ENCODE data around the gene TMEM106B.
"Not testable (repeated sequence)": the region's sequence is repeated elsewhere in the genome, so short reads cannot be mapped to it uniquely, and the experiment has no call there.

TMEM106B gene

DNA sequence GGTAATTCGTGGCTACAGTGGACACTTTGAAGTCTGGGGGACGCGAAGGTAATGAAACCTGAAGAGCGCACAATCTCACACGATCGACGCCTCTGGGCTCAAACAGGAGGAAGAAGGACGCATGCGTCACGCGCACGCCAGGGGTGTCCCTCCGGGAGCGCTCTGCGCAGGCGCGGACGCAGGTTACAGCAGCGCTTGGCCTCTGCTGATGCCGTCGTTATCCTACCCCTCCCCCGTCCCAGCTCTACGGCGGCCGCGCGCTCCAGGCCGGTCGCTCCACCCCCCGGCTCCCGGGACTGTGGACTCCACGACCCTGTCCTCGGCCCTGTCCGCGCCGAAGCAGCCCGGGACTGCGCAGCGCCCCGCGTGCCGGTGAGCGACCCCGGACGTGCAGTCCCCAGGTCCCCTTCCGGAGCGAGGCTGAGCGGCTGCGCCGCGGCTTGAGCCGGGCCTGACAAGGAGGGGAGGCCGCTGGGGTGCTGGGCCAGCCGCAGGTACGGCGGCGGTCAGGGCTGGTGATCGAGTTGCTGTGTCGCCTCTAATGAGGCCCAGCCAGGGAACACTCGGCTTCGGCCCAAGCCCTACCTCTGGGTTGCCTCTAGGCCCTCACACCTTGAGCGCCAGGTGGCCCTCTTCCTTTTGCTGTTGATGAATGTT lies at the start of gene TMEM106B:
TMEM106B (plus strand) TSS at position 241 of the 657 bp plus-strand sequence. CDS start 3,517 bp downstream, outside the sequence.
- peak within 1 kb of the TSS; percentile 92 for H3K27ac Mint-ChIP-seq
- intact Hi-C loops (cut with micrococcal nuclease): loop anchor here (1.0 kb wide), 1 partner anchor 33 kb away; no protein-coding TSS in a partner anchor
- H3K9me3 Mint-ChIP-seq: no peaks in the 10 kb centered on the region
- H3K4me3 Mint-ChIP-seq: peak within 1 kb of the TSS; percentile 84
- H3K4me1 Mint-ChIP-seq (ENCODE audit: low read depth): peaks cover 18% of the 10 kb centered on the region
- H3K27me3 Mint-ChIP-seq: peaks cover 27% of the 10 kb centered on the region
- peaks cover 22% of the 10 kb centered on the region for H3K36me3 Mint-ChIP-seq (ENCODE audit: low read depth)

DNA sequence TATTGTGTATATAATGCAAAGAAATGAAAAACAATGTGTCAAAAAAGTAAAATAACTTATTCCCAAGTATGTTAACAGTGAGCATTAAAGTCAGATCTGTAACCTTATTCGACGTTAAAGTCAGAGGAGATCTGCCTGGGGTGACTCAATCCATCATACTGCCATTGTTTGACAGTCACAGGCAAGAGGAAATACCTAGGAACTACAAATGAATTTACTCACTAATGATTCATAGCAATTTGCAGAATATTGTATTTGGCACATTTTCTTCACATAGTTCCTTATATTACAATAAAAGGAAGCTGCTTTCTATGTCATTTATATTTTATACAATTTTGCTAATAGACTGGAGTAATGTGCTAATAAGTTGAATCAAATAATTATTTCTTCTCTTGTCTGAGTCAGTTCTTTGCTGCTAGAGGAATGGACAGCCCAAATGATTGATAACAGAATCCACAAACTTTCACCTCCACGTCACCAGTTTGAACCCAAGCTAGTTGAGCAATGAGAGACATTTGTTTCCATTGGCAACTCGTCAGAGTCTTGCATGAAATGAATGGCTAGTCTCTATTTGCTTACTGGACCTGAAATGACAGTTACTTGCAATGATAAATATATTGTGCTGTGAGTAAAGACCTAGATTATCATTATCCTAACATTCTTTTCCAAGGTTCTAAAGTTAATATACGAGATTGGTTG lies 48.5 kb upstream of the TMEM106B start:
- Mint-ChIP-seq H3K27ac (no peak overlapping the region), H3K4me1 (ENCODE audit: low read depth) (no peaks in the 10 kb centered on the region), H3K9me3 (peaks cover 15% of the 10 kb centered on the region), H3K27me3 (no peaks in the 10 kb centered on the region), H3K36me3 (ENCODE audit: low read depth) (no peaks in the 10 kb centered on the region), H3K4me3 (no peak overlapping the region)
- intact Hi-C loops (cut with micrococcal nuclease): no loop called here

DNA sequence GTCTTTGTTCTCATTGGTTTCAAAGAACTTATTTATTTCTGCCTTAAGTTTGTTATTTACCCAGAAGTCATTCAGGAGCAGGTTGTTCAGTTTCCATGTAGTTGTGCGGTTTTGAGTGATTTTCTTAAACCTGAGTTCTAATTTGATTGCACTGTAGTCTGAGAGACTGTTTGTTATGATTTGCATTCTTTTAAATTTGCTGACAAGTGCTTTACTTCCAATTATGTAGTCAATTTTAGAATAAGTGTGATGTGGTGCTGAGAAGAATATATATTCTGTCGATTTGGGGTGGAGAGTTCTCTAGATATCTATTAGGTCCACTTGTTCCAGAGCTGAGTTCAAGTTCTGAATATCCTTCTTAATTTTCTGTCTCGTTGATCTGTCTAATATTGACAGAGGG lies 43.0 kb upstream of the TMEM106B start:
- H3K4me1 Mint-ChIP-seq (ENCODE audit: low read depth); H3K36me3 Mint-ChIP-seq (ENCODE audit: low read depth); H3K4me3 Mint-ChIP-seq; H3K27ac Mint-ChIP-seq; H3K27me3 Mint-ChIP-seq; intact Hi-C loops (cut with micrococcal nuclease): not testable (repeated sequence)
- peaks cover 39% of the 10 kb centered on the region for H3K9me3 Mint-ChIP-seq

DNA sequence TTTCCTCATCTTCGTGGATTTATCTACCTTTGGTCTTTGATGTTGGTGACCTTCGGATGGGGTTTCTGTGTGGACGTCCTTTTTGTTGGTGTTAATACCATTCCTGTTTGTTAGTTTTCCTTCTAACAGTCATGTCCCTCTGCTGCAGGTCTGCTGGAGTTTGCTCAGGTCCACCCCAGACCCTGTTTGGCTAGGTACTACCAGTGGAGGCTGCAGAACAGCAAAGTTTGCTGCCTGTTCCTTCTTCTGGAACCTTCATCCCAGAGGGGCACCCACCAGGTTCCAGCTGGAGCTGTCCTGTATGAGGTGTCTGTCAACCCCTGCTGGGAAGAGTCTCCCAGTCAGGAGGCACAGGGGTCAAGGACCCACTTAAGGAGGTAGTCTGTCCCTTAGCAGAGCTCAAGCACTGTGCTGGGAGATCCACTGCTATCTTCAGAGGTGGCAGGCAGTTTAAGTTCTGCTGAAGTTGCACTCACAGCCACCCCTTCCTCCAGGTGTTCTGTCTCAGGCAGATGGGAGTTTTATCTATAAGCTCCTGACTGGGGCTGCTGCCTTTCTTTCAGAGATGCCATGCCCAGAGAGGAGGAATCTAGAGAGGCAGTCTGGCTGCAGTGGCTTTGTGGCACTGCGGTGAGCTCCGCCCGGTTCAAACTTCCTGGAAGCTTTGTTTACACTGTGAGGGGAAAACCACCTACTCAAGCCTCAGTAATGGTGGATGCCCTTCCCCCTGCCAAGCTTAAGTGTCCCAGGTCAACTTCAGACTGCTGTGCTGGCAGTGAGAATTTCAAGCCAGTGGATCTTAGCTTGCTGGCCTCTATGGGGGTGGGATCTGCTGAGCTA lies 40.9 kb upstream of the TMEM106B start:
- H3K4me1 Mint-ChIP-seq (ENCODE audit: low read depth); intact Hi-C loops (cut with micrococcal nuclease); H3K27me3 Mint-ChIP-seq; H3K36me3 Mint-ChIP-seq (ENCODE audit: low read depth); H3K4me3 Mint-ChIP-seq; H3K27ac Mint-ChIP-seq: not testable (repeated sequence)
- H3K9me3 Mint-ChIP-seq: peaks cover 39% of the 10 kb centered on the region

DNA sequence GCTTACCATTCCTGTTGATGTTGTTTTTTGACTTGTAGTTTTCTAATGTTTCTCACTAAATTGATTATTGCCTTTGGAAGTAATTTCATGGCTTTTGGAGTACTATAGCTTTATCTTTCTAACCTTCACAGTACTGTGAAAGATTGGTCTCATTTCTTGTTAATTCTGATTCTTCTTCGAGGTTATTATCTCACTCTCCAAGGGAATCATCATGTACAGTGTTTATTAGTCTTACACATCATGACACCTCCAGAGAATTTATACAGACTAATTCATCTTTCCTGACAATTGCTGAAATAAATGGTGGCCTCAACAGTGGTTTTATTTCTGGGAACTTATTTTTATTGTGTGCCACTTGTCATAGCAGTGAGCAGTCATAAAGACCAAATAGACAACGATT lies 37.4 kb upstream of the TMEM106B start:
- Mint-ChIP-seq H3K27me3 (no peaks in the 10 kb centered on the region), H3K27ac (no peak overlapping the region), H3K4me3 (no peak overlapping the region), H3K36me3 (ENCODE audit: low read depth) (no peaks in the 10 kb centered on the region), H3K4me1 (ENCODE audit: low read depth) (no peaks in the 10 kb centered on the region), H3K9me3 (peaks cover 13% of the 10 kb centered on the region)
- intact Hi-C loops (cut with micrococcal nuclease): no loop called here

DNA sequence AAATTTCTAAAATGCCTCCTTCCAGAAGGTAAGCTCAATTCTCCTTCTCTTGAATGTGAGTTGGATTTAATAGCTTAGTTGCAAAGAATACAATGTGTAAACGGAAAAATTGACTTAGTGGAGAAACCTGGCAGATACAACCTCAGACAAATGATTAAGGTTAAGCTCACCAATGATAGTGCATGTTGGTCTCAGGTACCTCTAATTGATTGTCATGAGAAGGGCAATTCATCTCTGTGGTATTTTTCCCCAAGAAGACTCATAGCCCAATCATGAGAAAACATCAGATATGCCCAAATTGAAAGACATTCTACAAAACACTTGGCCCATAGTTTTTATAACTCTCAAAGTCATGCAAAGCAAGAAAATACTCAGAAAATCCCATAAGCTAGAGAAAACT lies 36.2 kb upstream of the TMEM106B start:
- Mint-ChIP-seq H3K4me3 (no peak overlapping the region), H3K36me3 (ENCODE audit: low read depth) (no peaks in the 10 kb centered on the region)
- intact Hi-C loops (cut with micrococcal nuclease): no loop called here

DNA sequence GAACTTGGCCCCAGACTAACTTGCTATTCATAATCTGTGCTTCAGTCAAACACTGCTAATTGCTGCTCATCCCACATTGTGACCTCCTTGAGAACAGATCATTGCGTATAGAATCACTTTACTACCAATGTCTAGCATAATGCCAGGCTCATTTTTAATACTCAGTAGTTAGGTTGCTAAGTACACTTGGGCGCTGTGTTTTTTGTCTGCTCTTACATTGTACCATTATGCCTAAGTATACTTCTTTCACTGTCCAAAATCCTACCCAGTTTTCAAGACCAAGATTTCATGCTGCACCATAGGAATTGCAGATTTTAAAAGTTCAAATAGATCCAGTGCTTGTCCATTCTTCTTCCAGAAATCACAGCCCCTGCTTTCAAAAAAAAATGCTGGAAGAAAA lies 32.8 kb upstream of the TMEM106B start:
- no peaks in the 10 kb centered on the region for H3K4me1 Mint-ChIP-seq (ENCODE audit: low read depth)
- intact Hi-C loops (cut with micrococcal nuclease): no loop called here
- H3K9me3 Mint-ChIP-seq: no peaks in the 10 kb centered on the region
- H3K27ac Mint-ChIP-seq: no peak overlapping the region
- no peak overlapping the region for H3K4me3 Mint-ChIP-seq
- H3K27me3 Mint-ChIP-seq: no peaks in the 10 kb centered on the region
- H3K36me3 Mint-ChIP-seq (ENCODE audit: low read depth): no peaks in the 10 kb centered on the region

More for the DNA sequence above, 36.2 kb upstream of the TMEM106B start:
- Mint-ChIP-seq H3K27ac (no peak overlapping the region), H3K27me3 (no peaks in the 10 kb centered on the region), H3K9me3 (peaks cover 2% of the 10 kb centered on the region), H3K4me1 (ENCODE audit: low read depth) (no peaks in the 10 kb centered on the region)

DNA sequence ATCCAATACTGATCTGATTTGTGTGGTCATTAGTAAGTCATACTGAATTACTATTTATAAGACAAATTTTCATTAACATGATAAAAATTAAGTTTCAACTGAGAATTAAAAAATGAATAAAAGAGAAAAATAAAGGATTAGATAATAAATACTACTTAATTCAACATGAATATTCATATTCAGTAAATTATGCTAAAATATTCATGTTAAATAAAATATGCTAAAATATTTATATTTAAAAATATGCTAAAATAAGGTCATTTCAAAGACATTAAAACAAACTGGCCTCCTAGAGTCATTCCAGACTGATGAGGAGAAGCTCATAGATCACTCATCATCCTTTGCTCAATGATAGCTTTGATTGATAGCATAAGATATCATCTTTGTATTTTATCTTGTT lies 16.7 kb upstream of the TMEM106B start:
- no peaks in the 10 kb centered on the region for H3K36me3 Mint-ChIP-seq (ENCODE audit: low read depth)
- intact Hi-C loops (cut with micrococcal nuclease): no loop called here
- no peaks in the 10 kb centered on the region for H3K9me3 Mint-ChIP-seq
- no peak overlapping the region for H3K4me3 Mint-ChIP-seq
- peaks cover 3% of the 10 kb centered on the region for H3K27me3 Mint-ChIP-seq
- no peak overlapping the region for H3K27ac Mint-ChIP-seq
- no peaks in the 10 kb centered on the region for H3K4me1 Mint-ChIP-seq (ENCODE audit: low read depth)

DNA sequence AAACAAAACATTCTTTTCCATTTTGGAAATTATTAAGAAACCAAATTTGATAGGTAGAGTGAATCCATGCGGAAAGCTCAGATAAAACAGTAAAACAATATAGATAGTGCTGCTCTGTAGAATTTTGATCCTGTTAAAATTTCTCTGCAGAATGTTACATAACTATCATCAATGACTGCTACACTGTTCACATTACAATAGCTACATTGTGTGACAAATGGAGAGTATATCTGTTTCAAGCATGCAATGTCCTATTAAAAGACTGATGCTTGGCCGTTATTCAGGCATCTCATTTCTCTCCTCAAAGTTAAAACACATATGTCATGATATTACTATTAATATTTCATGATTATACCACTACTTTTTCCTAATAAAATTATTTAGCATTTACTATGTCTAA lies 14.7 kb upstream of the TMEM106B start:
- intact Hi-C loops (cut with micrococcal nuclease): no loop called here
- no peaks in the 10 kb centered on the region for H3K4me1 Mint-ChIP-seq (ENCODE audit: low read depth)
- H3K9me3 Mint-ChIP-seq: no peaks in the 10 kb centered on the region
- H3K27ac Mint-ChIP-seq: no peak overlapping the region
- H3K36me3 Mint-ChIP-seq (ENCODE audit: low read depth): no peaks in the 10 kb centered on the region
- H3K27me3 Mint-ChIP-seq: peaks cover 3% of the 10 kb centered on the region
- H3K4me3 Mint-ChIP-seq: no peak overlapping the region

DNA sequence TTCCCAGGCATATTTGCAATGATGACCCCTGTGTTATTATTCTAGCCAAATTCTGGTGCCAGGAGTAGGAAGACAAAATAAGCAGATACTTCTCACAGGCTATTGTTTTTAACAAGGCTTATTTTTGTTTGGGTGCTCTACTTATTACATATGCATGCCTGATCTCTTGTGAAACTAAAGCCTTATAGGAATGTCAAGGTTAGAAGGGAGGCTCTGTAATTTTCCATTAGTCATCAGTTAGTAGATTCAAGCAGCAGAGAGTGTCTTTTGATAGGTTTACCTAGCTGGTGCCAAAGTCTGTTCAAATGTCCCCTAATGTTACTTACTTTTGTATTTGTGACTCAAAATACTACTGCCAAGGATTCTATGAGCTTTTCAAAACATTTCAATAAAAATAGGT lies 11.7 kb upstream of the TMEM106B start:
- Mint-ChIP-seq H3K27me3 (peaks cover 3% of the 10 kb centered on the region), H3K36me3 (ENCODE audit: low read depth) (no peaks in the 10 kb centered on the region), H3K27ac (no peak overlapping the region), H3K9me3 (no peaks in the 10 kb centered on the region), H3K4me1 (ENCODE audit: low read depth) (no peaks in the 10 kb centered on the region), H3K4me3 (no peak overlapping the region)
- intact Hi-C loops (cut with micrococcal nuclease): no loop called here

DNA sequence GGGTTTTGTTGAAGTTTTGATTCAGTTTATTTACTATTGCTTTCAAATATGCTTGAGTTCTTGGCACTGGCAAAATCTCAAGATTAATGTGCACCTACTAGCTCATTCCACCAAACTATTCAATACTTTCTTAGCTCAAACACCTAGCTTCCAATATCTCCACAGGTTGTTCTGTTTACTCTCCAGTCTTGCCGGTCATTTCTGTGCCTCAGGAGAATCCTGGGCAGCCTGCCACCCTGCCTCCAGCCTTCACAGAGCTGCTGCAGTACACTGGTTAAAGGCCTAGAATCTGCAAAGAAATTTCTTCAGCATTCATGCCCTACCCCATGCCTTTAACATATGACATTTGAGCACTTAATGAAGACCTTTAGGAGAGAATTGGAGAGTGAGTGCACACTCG lies 4.0 kb upstream of the TMEM106B start:
- peaks cover 29% of the 10 kb centered on the region for H3K27me3 Mint-ChIP-seq
- H3K36me3 Mint-ChIP-seq (ENCODE audit: low read depth): peaks cover 7% of the 10 kb centered on the region
- H3K27ac Mint-ChIP-seq: no peak overlapping the region
- no peak overlapping the region for H3K4me3 Mint-ChIP-seq
- peaks cover 16% of the 10 kb centered on the region for H3K4me1 Mint-ChIP-seq (ENCODE audit: low read depth)
- intact Hi-C loops (cut with micrococcal nuclease): no loop called here
- no peaks in the 10 kb centered on the region for H3K9me3 Mint-ChIP-seq

DNA sequence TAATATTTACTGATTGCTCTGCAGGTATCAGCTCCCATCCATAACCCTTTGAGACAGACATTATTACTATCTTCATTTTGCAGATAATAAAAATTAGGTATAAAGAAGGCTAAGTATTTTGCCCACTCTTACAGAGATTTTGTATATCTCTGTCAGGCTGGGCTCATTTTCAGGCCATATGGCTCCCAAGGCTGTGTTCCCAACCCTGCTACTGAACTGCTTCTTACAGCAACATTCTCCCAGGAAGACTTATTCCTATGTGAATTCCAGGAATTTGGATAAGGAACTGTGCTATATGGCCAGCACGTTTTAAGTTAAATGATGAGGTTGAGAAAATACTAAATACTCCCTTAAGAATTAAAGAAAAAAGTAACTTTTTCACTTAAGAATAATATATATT lies 1.9 kb upstream of the TMEM106B start:
- no peak overlapping the region for H3K4me3 Mint-ChIP-seq
- intact Hi-C loops (cut with micrococcal nuclease): no loop called here

DNA sequence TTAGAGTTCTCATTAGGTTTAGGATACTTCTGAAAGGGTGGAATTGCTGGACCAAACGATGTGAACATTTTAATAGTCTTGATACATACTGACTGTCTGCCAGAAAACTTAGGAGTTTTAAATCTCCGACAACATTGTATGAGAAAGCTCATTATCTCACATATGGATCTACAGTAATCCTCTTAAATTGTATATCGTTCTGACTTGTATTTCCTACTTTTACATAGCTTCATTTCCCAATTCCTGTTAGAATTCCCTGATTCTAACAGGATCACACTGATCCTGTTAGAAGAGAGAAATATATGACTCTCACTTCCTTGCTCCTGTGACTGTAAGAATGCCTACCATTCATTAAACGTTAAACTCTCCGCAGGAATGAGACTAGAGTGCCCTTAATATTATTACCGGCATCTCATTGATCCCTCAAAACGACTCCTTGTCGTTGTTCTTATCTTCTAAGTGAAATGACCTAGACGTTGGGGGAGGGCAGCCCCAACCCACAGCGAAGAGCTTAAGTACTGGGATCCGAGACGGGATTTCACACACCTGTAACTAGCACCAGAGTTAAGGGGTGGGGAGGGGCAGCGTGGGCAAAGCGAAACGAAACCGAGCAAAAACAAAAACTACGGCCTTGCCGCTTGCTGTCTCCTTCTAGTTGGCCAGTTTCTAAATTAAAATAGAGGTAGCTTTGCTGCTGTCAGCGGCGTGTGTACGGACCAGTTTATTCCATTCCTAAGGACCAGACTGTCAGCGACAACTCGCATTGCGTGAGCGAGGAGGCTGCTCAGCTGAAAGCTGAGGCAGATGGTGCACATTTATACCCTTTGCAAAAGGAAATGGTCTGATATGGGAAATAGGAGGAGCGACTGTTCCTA lies 678 bp upstream of the TMEM106B start:
- Mint-ChIP-seq H3K27ac (peak overlapping the region; percentile 92), H3K9me3 (no peaks in the 10 kb centered on the region), H3K4me1 (ENCODE audit: low read depth) (peaks cover 18% of the 10 kb centered on the region), H3K27me3 (peaks cover 28% of the 10 kb centered on the region), H3K36me3 (ENCODE audit: low read depth) (peaks cover 16% of the 10 kb centered on the region), H3K4me3 (peak overlapping the region; percentile 84)
- intact Hi-C loops (cut with micrococcal nuclease): loop anchor here (1.0 kb wide), 1 partner anchor 34 kb away; no protein-coding TSS in a partner anchor

More for the DNA sequence above, 1.9 kb upstream of the TMEM106B start:
- peaks cover 9% of the 10 kb centered on the region for H3K36me3 Mint-ChIP-seq (ENCODE audit: low read depth)
- H3K27ac Mint-ChIP-seq: no peak overlapping the region
- peaks cover 18% of the 10 kb centered on the region for H3K4me1 Mint-ChIP-seq (ENCODE audit: low read depth)
- H3K27me3 Mint-ChIP-seq: peaks cover 29% of the 10 kb centered on the region
- no peaks in the 10 kb centered on the region for H3K9me3 Mint-ChIP-seq

All from dendritic cell treated with granulocyte-macrophage colony-stimulating factor and Interleukin-4, amounts not matched to agents 40 ng/mL and 50 ng/mL, for 4 days (primary cell).